Esophagus muscularis mucosa (tissue), 4 donors: ENCODE results near the gene IFI27L1. TPM values are rescaled to one million over a fixed set of nuclear protein-coding genes. Genes with fewer than 3 reads are reported as not detected.
A peak's percentile ranks its signal among the peaks of the same experiment; 100 is the strongest.

ENCODE experiments used
- DNase-seq: peaks from one replicate; pipeline ENCODE4 v3.0.0-alpha.2; 2017; ENCODE audit errors: extremely low spot score
- H3K27ac ChIP-seq, 4 donors: fragments of 200-600 bp; sonication (generic); replicated peaks in 1 of 4; 1 replicate in 3 of 4; 2 replicates in 1 of 4; pipeline ENCODE4 v1.5.1; 2016 to 2019; ENCODE audit warnings: mild to moderate bottlenecking in 1 of 4
- H3K27me3 ChIP-seq, 4 donors: fragments of 200-600 bp; sonication (generic); one replicate each; pipeline versions ENCODE4 v1.5.1 to v1.6.0; 2016 to 2019
- H3K36me3 ChIP-seq, 4 donors: fragments of 200-600 bp; sonication (generic); one replicate each; pipeline ENCODE4 v1.5.1; 2016 to 2019
- H3K4me1 ChIP-seq, 4 donors: fragments of 200-600 bp; sonication (generic); one replicate each; pipeline ENCODE4 v1.5.1; 2016 to 2019
- H3K4me3 ChIP-seq, 4 donors: fragments of 200-600 bp; sonication (generic); 1 replicate in 2 of 4; 2 replicates in 2 of 4; pipeline ENCODE4 v1.5.1; 2016 to 2019; ENCODE audit warnings: mild to moderate bottlenecking in 4 of 4, moderate library complexity in 1 of 4
- H3K9me3 ChIP-seq, 4 donors: fragments of 200-600 bp; sonication (generic); 1 replicate in 3 of 4; 2 replicates in 1 of 4; pipeline ENCODE4 v1.5.1; 2016 to 2019
- CTCF ChIP-seq, 3 experiments: fragments of 200-600 bp in 2 of 3; fragments of 450-650 bp in 1 of 3; sonication (generic) in 2 of 3; IDR thresholded peaks; one replicate each; pipeline ENCODE4 v1.5.1; 2017 to 2019; ENCODE audit warnings: antibody characterized with exemption in 3 of 3, mild to moderate bottlenecking in 2 of 3, moderate library complexity in 1 of 3
- EP300 ChIP-seq: sonication (generic); formaldehyde crosslinking; IDR thresholded peaks from one replicate; pipeline ENCODE4 v1.6.1; 2017; ENCODE audit warnings: antibody characterized with exemption
- POLR2A ChIP-seq: fragments of 450-650 bp; IDR thresholded peaks from one replicate; pipeline ENCODE4 v1.6.1; 2017; ENCODE audit warnings: antibody characterized with exemption, moderate library complexity, mild to moderate bottlenecking, low read depth
- POLR2AphosphoS5 ChIP-seq, 2 donors: sonication (generic); formaldehyde crosslinking; IDR thresholded peaks; one replicate each; pipeline ENCODE4 v1.6.1; 2017; ENCODE audit warnings: antibody characterized with exemption in 2 of 2
- WGBS: methylation state at CpG from one replicate; pipeline ENCODE4 v1.1.5; 2018; 5-methylcytosine and 5-hydroxymethylcytosine counted together
- intact Hi-C: fragments of 100-400 bp; cut with DNase I; formaldehyde crosslinking; loops from one replicate; pipeline ENCODE4 v1.15.1; 2023
- total RNA-seq, 4 donors: library from RNA; depleted of rRNA; stranded (reverse); fragments of >200 nt; gene quantifications; one replicate each; pipeline versions ENCODE4 v1.1.0 to v1.2.1, GENCODE V29; 2016

Gene IFI27L1
- total RNA-seq, 4 donors from 2014 or later: 5.8 to 12.9 (median 6.4) TPM

GRCh38 chr14:94129111-94129757, 48.1 kb downstream of the IFI27L1 start, which contains the start of gene IFI27L2:
Gene IFI27L2, minus strand, starts transcription at chr14:94129604. Its CDS starts 40 bp downstream, at chr14:94129564.
- Histone ChIP-seq H3K27me3 (no peaks in the 10 kb centered on the region), H3K36me3 (peaks cover 0 to 10% (median 7%) of the 10 kb centered on the region in 4 donors), H3K9me3 (no peaks in the 10 kb centered on the region), H3K4me1 (peaks cover 5 to 22% (median 21%) of the 10 kb centered on the region in 4 donors), H3K4me3 (peak within 1 kb of the TSS; percentile 51 to 74 (median 57)), H3K27ac (peak within 1 kb of the TSS; percentile 77 to 87 (median 84))
- intact Hi-C loops: loop anchor here (5.0 kb wide), 1 partner anchor 47 kb away; the partner anchor contains the start of genes DDX24 and IFI27L1
- DNase-seq: peak; percentile 93
- 0% methylated on average over 21 of the region's 27 CpGs for WGBS
- TF ChIP-seq CTCF (IDR thresholded peaks at IDR 0.05): peak; percentile 17 to 58 (median 28)
- TF ChIP-seq POLR2A: no peak
- TF ChIP-seq EP300: no peak
- TF ChIP-seq POLR2AphosphoS5 (IDR thresholded peaks at IDR 0.05): peak; percentile 54 to 62

GRCh38 chr14:94129758-94130414, 48.8 kb downstream of the IFI27L1 start:
- no peaks in the 10 kb centered on the region for H3K9me3 ChIP-seq
- H3K4me1 ChIP-seq: peaks cover 5 to 22% (median 21%) of the 10 kb centered on the region in 4 donors
- H3K27me3 ChIP-seq: no peaks in the 10 kb centered on the region
- peak; percentile 92 for DNase-seq
- intact Hi-C loops: loop anchor here (5.0 to 10.0 kb wide), 2 partner anchors 48 to 195 kb away; partner anchors contain the start of genes DDX24 and IFI27L1
- TF ChIP-seq EP300: no peak
- TF ChIP-seq POLR2A: no peak
- TF ChIP-seq POLR2AphosphoS5 (IDR thresholded peaks at IDR 0.05): peak in 1 of 2 donors; percentile 27
- TF ChIP-seq CTCF (IDR thresholded peaks at IDR 0.05): no peak
- 0% methylated on average over 12 of the region's 12 CpGs for WGBS
- peaks cover 0 to 10% (median 7%) of the 10 kb centered on the region in 4 donors for H3K36me3 ChIP-seq
- peak overlapping the region; percentile 51 to 74 (median 57) for H3K4me3 ChIP-seq
- peak overlapping the region; percentile 77 to 87 (median 84) for H3K27ac ChIP-seq

- intact Hi-C loops: loop anchor here (10.0 kb wide), 1 partner anchor 198 kb away; no protein-coding TSS in a partner anchor
Measured at GRCh38 chr14:94132285-94132887, 51.3 kb downstream of the IFI27L1 start.

GRCh38 chr14:94135476-94135875, 54.4 kb downstream of the IFI27L1 start:
- Histone ChIP-seq H3K4me3 (no peak overlapping the region), H3K36me3 (no peaks in the 10 kb centered on the region), H3K27ac (no peak overlapping the region), H3K27me3 (peaks cover 0 to 5% (median 0%) of the 10 kb centered on the region in 4 donors), H3K4me1 (peaks cover under 1 to 6% (median 3%) of the 10 kb centered on the region in 4 donors), H3K9me3 (no peaks in the 10 kb centered on the region)
- TF ChIP-seq EP300: no peak
- no peak for TF ChIP-seq POLR2A
- no peak for TF ChIP-seq POLR2AphosphoS5 (IDR thresholded peaks at IDR 0.05)
- TF ChIP-seq CTCF (IDR thresholded peaks at IDR 0.05): no peak
- intact Hi-C loops: loop anchor here (2.0 to 10.0 kb wide), 3 partner anchors 39 to 201 kb away; partner anchors contain the start of gene PPP4R4
- WGBS: 83% methylated on average over 4 of the region's 4 CpGs
- DNase-seq: no peak

More at GRCh38 chr14:94132285-94132887, 51.3 kb downstream of the IFI27L1 start:
- Histone ChIP-seq H3K36me3 (peaks cover 0 to 5% (median 4%) of the 10 kb centered on the region in 4 donors), H3K4me1 (peaks cover 5 to 27% (median 23%) of the 10 kb centered on the region in 4 donors), H3K4me3 (no peak overlapping the region), H3K27me3 (no peaks in the 10 kb centered on the region), H3K27ac (no peak overlapping the region), H3K9me3 (no peaks in the 10 kb centered on the region)
- 35% methylated on average over 4 of the region's 4 CpGs for WGBS
- TF ChIP-seq POLR2A (no peak), CTCF (IDR thresholded peaks at IDR 0.05) (peak; percentile 66 to 76 (median 73))
- peak; percentile 92 for DNase-seq
